ENCODE results near the gene ZNF3.

ZNF3 gene

GRCh38 chr7:100080907-100081534, 502 bp downstream of the ZNF3 start:
- no peaks in the 10 kb centered on the region for H3K9me3 ChIP-seq (ENCODE audit: control insufficient read depth, low read length)
- peak overlapping the region; percentile 81 for H3K4me2 ChIP-seq (ENCODE audit: low read length, poor library complexity, severe bottlenecking)
- no peak overlapping the region for H2AFZ ChIP-seq (ENCODE audit: low read depth, low read length)
- peak overlapping the region; percentile 97 to 99 for H3K4ac ChIP-seq (ENCODE audit: low read depth in 1 of 2, low read length in 2 of 2)
- H3K36me3 ChIP-seq (ENCODE audit: control insufficient read depth in 1 of 2, insufficient read depth in 2 of 2, low read depth in 1 of 2, low read length in 2 of 2) = peaks cover 26% of the 10 kb centered on the region in 2 experiments
- peak overlapping the region; percentile 98 for H4K8ac ChIP-seq (ENCODE audit: low read length)
- H2BK12ac ChIP-seq (ENCODE audit: low read length in 2 of 2) = peak overlapping the region in 1 of 2 experiments; percentile 18
- H3K27ac ChIP-seq (ENCODE audit: low read length, poor library complexity, severe bottlenecking) = peak overlapping the region; percentile 64
- peak overlapping the region in 1 of 2 experiments; percentile 48 for H3K23ac ChIP-seq (ENCODE audit: low read length in 2 of 2)
- H2AK5ac ChIP-seq (ENCODE audit: low read length, severe bottlenecking) = peak overlapping the region; percentile 92
- peaks cover 1% of the 10 kb centered on the region for H3K79me1 ChIP-seq (replicated peaks; ENCODE audit: low read length, poor library complexity, severe bottlenecking)
- peak overlapping the region; percentile 96 for H3K18ac ChIP-seq (ENCODE audit: low read depth in 1 of 2, low read length in 2 of 2)
- peak overlapping the region; percentile 91 for H2BK120ac ChIP-seq (ENCODE audit: low read depth, low read length)
- peak overlapping the region; percentile 68 for H2BK15ac ChIP-seq (ENCODE audit: low read depth, poor library complexity, severe bottlenecking)
- H3K9ac ChIP-seq (ENCODE audit: low read length) = peak overlapping the region; percentile 97
- 1% methylated on average over 29 of the region's 34 CpGs for WGBS
- H4K91ac ChIP-seq (ENCODE audit: low read length) = peak overlapping the region; percentile 91
- DNase-seq = peak; percentile 42
- H3K4me3 ChIP-seq (ENCODE audit: insufficient read depth in 1 of 2, low read depth in 1 of 2, low read length in 2 of 2) = peak overlapping the region; percentile 84 to 87
- H2BK5ac ChIP-seq (ENCODE audit: low read depth, low read length, poor library complexity, severe bottlenecking) = peak overlapping the region; percentile 73
- H3K14ac ChIP-seq (ENCODE audit: low read length in 2 of 2) = peak overlapping the region in 1 of 2 experiments; percentile 63
- H3K27me3 ChIP-seq (ENCODE audit: control insufficient read depth in 1 of 2, insufficient read depth in 1 of 2, low read length in 2 of 2) = no peaks in the 10 kb centered on the region
- H3K4me1 ChIP-seq (ENCODE audit: control insufficient read depth, insufficient read depth, low read depth, low read length) = peaks cover 14% of the 10 kb centered on the region

GRCh38 chr7:100079024-100079560, 2.4 kb downstream of the ZNF3 start:
- Histone ChIP-seq H3K4me1 (ENCODE audit: control insufficient read depth, insufficient read depth, low read depth, low read length) (peaks cover 14% of the 10 kb centered on the region), H2BK120ac (ENCODE audit: low read depth, low read length) (no peak overlapping the region), H3K23ac (ENCODE audit: low read length in 2 of 2) (no peak overlapping the region), H3K4me3 (ENCODE audit: insufficient read depth in 1 of 2, low read depth in 1 of 2, low read length in 2 of 2) (no peak overlapping the region), H4K8ac (ENCODE audit: low read length) (peak overlapping the region; percentile 51), H2AFZ (ENCODE audit: low read depth, low read length) (no peak overlapping the region), H3K4ac (ENCODE audit: low read depth in 1 of 2, low read length in 2 of 2) (peak overlapping the region in 1 of 2 experiments; percentile 73), H2BK12ac (ENCODE audit: low read length in 2 of 2) (peak overlapping the region; percentile 21 to 72), H4K91ac (ENCODE audit: low read length) (peak overlapping the region; percentile 62), H3K4me2 (ENCODE audit: low read length, poor library complexity, severe bottlenecking) (no peak overlapping the region), H3K27me3 (ENCODE audit: control insufficient read depth in 1 of 2, insufficient read depth in 1 of 2, low read length in 2 of 2) (no peaks in the 10 kb centered on the region), H2BK15ac (ENCODE audit: low read depth, poor library complexity, severe bottlenecking) (no peak overlapping the region), H3K9me3 (ENCODE audit: control insufficient read depth, low read length) (peaks cover 3% of the 10 kb centered on the region), H2BK5ac (ENCODE audit: low read depth, low read length, poor library complexity, severe bottlenecking) (no peak overlapping the region), H3K79me1 (replicated peaks; ENCODE audit: low read length, poor library complexity, severe bottlenecking) (peaks cover 9% of the 10 kb centered on the region), H2AK5ac (ENCODE audit: low read length, severe bottlenecking) (no peak overlapping the region), H3K14ac (ENCODE audit: low read length in 2 of 2) (no peak overlapping the region), H3K36me3 (ENCODE audit: control insufficient read depth in 1 of 2, insufficient read depth in 2 of 2, low read depth in 1 of 2, low read length in 2 of 2) (peaks cover 45% of the 10 kb centered on the region in 2 experiments), H3K27ac (ENCODE audit: low read length, poor library complexity, severe bottlenecking) (no peak overlapping the region), H3K9ac (ENCODE audit: low read length) (peak overlapping the region; percentile 27), H3K18ac (ENCODE audit: low read depth in 1 of 2, low read length in 2 of 2) (no peak overlapping the region)
- 87% methylated on average over 7 of the region's 7 CpGs for WGBS
- no peak for DNase-seq

GRCh38 chr7:100077205-100077604, 4.3 kb downstream of the ZNF3 start:
- H2BK5ac ChIP-seq (ENCODE audit: low read depth, low read length, poor library complexity, severe bottlenecking) = no peak overlapping the region
- H3K9ac ChIP-seq (ENCODE audit: low read length) = no peak overlapping the region
- no peak overlapping the region for H2BK15ac ChIP-seq (ENCODE audit: low read depth, poor library complexity, severe bottlenecking)
- H2BK120ac ChIP-seq (ENCODE audit: low read depth, low read length) = no peak overlapping the region
- H4K91ac ChIP-seq (ENCODE audit: low read length) = no peak overlapping the region
- no peak overlapping the region for H3K14ac ChIP-seq (ENCODE audit: low read length in 2 of 2)
- no peak overlapping the region for H3K18ac ChIP-seq (ENCODE audit: low read depth in 1 of 2, low read length in 2 of 2)
- no peak overlapping the region for H3K4me2 ChIP-seq (ENCODE audit: low read length, poor library complexity, severe bottlenecking)
- no peak overlapping the region for H2BK12ac ChIP-seq (ENCODE audit: low read length in 2 of 2)
- peaks cover 64% of the 10 kb centered on the region in 2 experiments for H3K36me3 ChIP-seq (ENCODE audit: control insufficient read depth in 1 of 2, insufficient read depth in 2 of 2, low read depth in 1 of 2, low read length in 2 of 2)
- H3K27me3 ChIP-seq (ENCODE audit: control insufficient read depth in 1 of 2, insufficient read depth in 1 of 2, low read length in 2 of 2) = no peaks in the 10 kb centered on the region
- no peak overlapping the region for H3K27ac ChIP-seq (ENCODE audit: low read length, poor library complexity, severe bottlenecking)
- whole genome bisulfite sequencing = 100% methylated on average over 4 of the region's 4 CpGs
- no peak for DNase-seq
- H3K23ac ChIP-seq (ENCODE audit: low read length in 2 of 2) = no peak overlapping the region
- H3K79me1 ChIP-seq (replicated peaks; ENCODE audit: low read length, poor library complexity, severe bottlenecking) = peaks cover 14% of the 10 kb centered on the region
- H2AFZ ChIP-seq (ENCODE audit: low read depth, low read length) = no peak overlapping the region
- peaks cover 11% of the 10 kb centered on the region for H3K4me1 ChIP-seq (ENCODE audit: control insufficient read depth, insufficient read depth, low read depth, low read length)
- no peak overlapping the region for H4K8ac ChIP-seq (ENCODE audit: low read length)
- H3K4ac ChIP-seq (ENCODE audit: low read depth in 1 of 2, low read length in 2 of 2) = no peak overlapping the region
- H3K4me3 ChIP-seq (ENCODE audit: insufficient read depth in 1 of 2, low read depth in 1 of 2, low read length in 2 of 2) = no peak overlapping the region
- H2AK5ac ChIP-seq (ENCODE audit: low read length, severe bottlenecking) = no peak overlapping the region
- peaks cover 20% of the 10 kb centered on the region for H3K9me3 ChIP-seq (ENCODE audit: control insufficient read depth, low read length)

GRCh38 chr7:100075418-100075817, 6.1 kb downstream of the ZNF3 start:
- DNase-seq = no peak
- Histone ChIP-seq H3K14ac (ENCODE audit: low read length in 2 of 2) (no peak overlapping the region), H3K79me1 (replicated peaks; ENCODE audit: low read length, poor library complexity, severe bottlenecking) (peaks cover 27% of the 10 kb centered on the region), H4K91ac (ENCODE audit: low read length) (no peak overlapping the region), H3K36me3 (ENCODE audit: control insufficient read depth in 1 of 2, insufficient read depth in 2 of 2, low read depth in 1 of 2, low read length in 2 of 2) (peaks cover 82% of the 10 kb centered on the region in 2 experiments), H3K4me2 (ENCODE audit: low read length, poor library complexity, severe bottlenecking) (no peak overlapping the region), H2BK5ac (ENCODE audit: low read depth, low read length, poor library complexity, severe bottlenecking) (no peak overlapping the region), H3K4me3 (ENCODE audit: insufficient read depth in 1 of 2, low read depth in 1 of 2, low read length in 2 of 2) (no peak overlapping the region), H3K4ac (ENCODE audit: low read depth in 1 of 2, low read length in 2 of 2) (no peak overlapping the region), H3K27ac (ENCODE audit: low read length, poor library complexity, severe bottlenecking) (no peak overlapping the region), H2BK15ac (ENCODE audit: low read depth, poor library complexity, severe bottlenecking) (no peak overlapping the region), H3K9ac (ENCODE audit: low read length) (no peak overlapping the region), H2AK5ac (ENCODE audit: low read length, severe bottlenecking) (no peak overlapping the region), H2BK120ac (ENCODE audit: low read depth, low read length) (no peak overlapping the region), H3K23ac (ENCODE audit: low read length in 2 of 2) (no peak overlapping the region), H2AFZ (ENCODE audit: low read depth, low read length) (no peak overlapping the region), H3K27me3 (ENCODE audit: control insufficient read depth in 1 of 2, insufficient read depth in 1 of 2, low read length in 2 of 2) (no peaks in the 10 kb centered on the region), H4K8ac (ENCODE audit: low read length) (no peak overlapping the region), H2BK12ac (ENCODE audit: low read length in 2 of 2) (no peak overlapping the region), H3K18ac (ENCODE audit: low read depth in 1 of 2, low read length in 2 of 2) (no peak overlapping the region), H3K4me1 (ENCODE audit: control insufficient read depth, insufficient read depth, low read depth, low read length) (peaks cover 9% of the 10 kb centered on the region), H3K9me3 (ENCODE audit: control insufficient read depth, low read length) (peaks cover 38% of the 10 kb centered on the region)
- 90% methylated on average over 6 of the region's 6 CpGs for WGBS
